ENCODE results near the gene ZNF618.

DNA sequence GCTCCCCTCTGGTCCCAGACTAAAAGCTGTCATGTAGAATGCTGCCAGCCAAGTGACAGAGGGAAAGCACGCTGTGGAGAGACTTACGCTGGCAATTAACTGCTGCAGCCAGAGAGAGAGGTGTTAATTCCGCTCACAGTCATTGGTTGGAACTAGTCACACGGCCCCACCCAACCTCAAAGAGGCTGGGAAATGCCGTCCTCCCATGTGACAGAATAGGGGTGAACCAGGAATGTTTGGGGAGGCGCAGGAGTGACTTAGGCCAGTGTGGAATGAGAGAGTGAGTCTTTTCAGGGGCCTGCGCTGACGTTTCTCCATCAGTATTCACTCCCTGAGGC is 114.4 kb downstream of the ZNF618 start:
- no peak for TF ChIP-seq CTCF (IDR thresholded peaks at IDR 0.05; ENCODE audit: low read depth, low read length, poor library complexity, severe bottlenecking)
- TF ChIP-seq EZH2phosphoT487 (IDR thresholded peaks at IDR 0.05; ENCODE audit: borderline replicate concordance, low read length), result no peak
